T1000 (cell line): ENCODE data around the gene FGF22.
A peak's percentile ranks its signal among the peaks of the same experiment; 100 is the strongest.

ENCODE experiments used
- DNase-seq: peaks from one replicate; lab custom pipeline; 2025; ENCODE audit warnings: mixed read lengths; lab: John Stamatoyannopoulos, UW

The FGF22 gene

DNA sequence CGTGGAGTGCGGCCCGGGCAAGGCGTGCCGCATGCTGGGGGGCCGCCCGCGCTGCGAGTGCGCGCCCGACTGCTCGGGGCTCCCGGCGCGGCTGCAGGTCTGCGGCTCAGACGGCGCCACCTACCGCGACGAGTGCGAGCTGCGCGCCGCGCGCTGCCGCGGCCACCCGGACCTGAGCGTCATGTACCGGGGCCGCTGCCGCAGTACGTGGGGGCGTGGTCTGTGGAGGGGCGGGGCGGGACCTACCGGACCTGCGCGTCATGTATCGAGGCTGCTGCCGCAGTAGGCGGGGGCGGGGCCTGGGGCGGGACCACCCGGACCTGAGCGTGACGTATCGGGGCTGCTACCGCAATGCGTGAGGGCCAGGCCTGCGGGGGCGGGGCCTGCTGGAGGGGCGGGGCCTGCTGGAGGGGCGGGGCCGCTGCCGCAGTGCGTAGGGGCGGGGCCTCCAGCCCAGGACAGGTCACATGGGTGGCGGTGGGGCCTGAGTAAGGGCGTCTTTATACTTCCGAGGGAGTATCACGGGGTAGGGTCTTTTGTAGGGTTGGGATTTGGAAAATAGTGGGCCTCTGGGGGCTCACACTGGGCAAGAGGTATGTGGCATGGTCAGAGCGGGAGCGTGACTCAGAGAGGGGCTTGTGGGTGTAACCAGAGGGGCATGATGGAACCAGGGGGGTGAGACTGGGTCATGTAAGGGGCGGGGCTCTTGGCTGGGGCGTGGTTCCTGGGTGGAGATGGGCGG lies 40.8 kb downstream of the FGF22 start:
- DNase-seq = peak; percentile 99

- no peak for DNase-seq
Observed at GRCh38 chr19:681029-682019, 41.6 kb downstream of the FGF22 start.

DNA sequence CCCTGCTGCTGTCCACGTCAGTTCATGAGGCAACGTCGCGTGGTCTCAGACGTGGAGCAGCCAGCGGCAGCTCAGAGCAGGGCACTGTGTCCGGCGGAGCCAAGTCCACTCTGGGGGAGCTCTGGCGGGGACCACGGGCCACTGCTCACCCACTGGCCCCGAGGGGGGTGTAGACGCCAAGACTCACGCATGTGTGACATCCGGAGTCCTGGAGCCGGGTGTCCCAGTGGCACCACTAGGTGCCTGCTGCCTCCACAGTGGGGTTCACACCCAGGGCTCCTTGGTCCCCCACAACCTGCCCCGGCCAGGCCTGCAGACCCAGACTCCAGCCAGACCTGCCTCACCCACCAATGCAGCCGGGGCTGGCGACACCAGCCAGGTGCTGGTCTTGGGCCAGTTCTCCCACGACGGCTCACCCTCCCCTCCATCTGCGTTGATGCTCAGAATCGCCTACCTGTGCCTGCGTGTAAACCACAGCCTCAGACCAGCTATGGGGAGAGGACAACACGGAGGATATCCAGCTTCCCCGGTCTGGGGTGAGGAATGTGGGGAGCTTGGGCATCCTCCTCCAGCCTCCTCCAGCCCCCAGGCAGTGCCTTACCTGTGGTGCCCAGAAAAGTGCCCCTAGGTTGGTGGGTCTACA lies 43.1 kb downstream of the FGF22 start:
- no peak for DNase-seq

DNA sequence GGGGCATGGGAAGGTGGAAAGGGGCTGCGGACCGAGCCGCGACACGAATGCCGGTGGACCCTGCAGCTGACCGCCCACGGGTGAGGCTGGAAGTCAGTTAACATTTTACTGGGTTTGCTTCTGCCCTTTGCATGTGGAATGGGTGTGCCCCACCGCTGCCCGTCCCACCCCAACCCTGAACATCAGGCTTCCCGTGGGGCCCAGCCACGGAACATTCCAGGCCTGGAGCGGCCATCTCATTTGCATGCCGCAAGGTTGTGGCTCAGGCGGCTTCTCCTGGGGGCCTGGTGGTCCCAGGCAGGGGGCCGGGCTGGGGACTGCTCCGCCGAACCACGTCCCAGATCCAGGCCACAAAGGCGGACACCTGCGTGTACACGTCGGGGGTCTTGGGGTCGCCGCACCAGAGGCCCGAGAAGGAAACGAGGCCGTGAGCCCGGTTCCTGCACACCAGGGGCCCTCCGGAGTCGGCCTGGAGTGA lies 45.8 kb downstream of the FGF22 start:
- no peak for DNase-seq

DNA sequence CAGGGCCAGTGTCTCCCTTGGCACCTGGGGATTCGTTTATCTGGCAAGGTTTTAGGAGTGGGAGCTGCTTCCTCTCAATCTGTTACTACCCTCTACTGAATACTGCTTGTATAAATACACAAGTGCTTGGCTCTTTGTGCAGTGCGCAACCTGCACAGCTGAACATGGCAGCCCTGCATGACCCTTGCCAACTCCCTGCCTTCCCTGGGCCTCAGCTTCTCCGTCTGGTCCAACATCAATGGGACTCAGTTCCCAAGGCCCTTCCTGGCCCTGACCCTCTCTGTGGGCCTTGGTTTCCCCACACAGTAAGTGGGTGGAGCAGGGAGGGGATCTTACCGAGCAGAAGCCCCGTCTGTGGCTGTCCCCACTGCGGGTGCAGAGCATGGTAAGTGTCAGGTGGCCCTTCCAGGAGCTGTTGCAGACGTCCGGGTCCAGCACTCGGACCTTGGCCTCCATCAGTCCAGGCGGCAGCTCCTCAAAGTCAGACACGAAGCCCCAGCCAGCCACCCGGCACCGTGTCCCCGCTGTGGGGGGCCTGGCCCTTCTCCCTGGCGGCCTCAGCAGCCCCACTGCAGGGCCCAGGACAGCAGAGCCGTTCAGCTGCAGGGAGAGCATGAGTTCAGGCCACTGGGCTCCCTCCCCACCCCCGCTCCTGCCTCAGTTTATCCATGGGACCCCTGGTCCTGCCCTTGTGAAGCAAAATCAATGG lies 47.1 kb downstream of the FGF22 start:
- DNase-seq = no peak

DNA sequence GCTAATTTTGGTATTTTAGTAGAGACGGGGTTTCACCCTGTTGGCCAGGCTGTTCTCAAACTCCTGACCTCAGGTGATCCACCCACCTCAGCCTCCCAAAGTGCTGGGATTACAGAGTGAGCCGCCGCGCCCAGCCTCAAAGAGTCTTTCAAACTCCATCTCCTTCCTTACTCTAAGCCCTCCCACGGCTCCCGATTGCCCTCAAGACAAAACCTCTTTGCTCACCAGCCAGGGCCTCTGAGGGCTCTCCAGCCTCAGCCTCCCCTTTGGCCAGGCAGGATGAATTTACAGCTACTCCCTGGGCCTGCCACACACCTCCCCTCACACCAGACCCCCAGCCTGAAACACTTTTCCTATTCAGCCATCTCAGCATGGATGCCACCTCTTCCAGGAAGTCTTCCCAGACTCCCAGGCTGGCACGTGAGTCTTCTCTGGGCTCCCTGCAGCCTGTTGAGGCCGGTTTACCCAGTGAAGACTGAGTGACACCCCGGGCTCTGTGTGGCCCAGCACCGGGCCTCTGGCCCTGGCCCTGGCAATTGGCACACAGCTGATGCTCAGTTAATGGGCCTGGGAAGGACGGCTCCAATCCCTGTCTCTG lies 48.0 kb downstream of the FGF22 start:
- DNase-seq = no peak

GRCh38 chr19:688214-688613 lies 48.5 kb downstream of the FGF22 start:
- no peak for DNase-seq

DNA sequence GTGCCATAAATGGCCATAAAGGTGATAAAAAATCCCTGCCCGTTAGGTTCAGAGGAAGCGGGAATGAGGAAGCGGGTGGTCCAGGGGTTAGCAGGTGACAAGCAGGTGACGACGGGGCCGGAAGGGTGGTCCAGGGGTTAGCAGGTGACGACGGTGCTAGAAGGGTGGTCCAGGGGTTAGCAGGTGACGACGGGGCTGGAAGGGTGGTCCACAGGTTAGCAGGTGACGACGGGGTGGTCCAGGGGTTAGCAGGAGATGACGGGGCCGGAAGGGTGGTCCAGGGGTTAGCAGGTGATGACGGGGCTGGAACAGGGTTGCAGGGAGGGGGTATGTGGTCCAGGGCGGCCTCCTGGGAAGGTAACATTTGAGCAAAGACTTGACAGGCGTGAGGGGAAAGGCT lies 49.3 kb downstream of the FGF22 start:
- no peak for DNase-seq

- DNase-seq = no peak
Observed at GRCh38 chr19:690203-690602, 50.5 kb downstream of the FGF22 start.
